MM.1S (cell line): Measurements from ENCODE around the gene ATG12.
"Not testable (repeated sequence)": the region's sequence is repeated elsewhere in the genome, so short reads cannot be mapped to it uniquely, and the experiment has no call there.

ENCODE experiments used
- DNase-seq: peaks from one replicate; pipeline ENCODE4 v3.0.0-alpha.2; 2015
- H2AFZ ChIP-seq: fragments of 300-600 bp; sonication (generic); 2 replicates; pipeline ENCODE4 v1.6.0; 2016; ENCODE audit warnings: antibody characterized with exemption, low read length
- H3F3A ChIP-seq: fragments of 300-600 bp; sonication (generic); 2 replicates; pipeline ENCODE4 v1.6.1; 2016; ENCODE audit warnings: mild to moderate bottlenecking, antibody characterized with exemption, low read length, moderate library complexity, mixed read lengths; ENCODE audit not compliant: insufficient read depth
- H3K27ac ChIP-seq: fragments of 300-600 bp; sonication (generic); 2 replicates; pipeline ENCODE4 v1.5.1; 2016; ENCODE audit warnings: mild to moderate bottlenecking, low read length
- H3K27me3 ChIP-seq: fragments of 300-600 bp; sonication (generic); replicated peaks from 2 replicates; pipeline ENCODE4 v1.6.0; 2016; ENCODE audit warnings: low read length; ENCODE audit not compliant: insufficient read depth
- H3K36me3 ChIP-seq: fragments of 300-600 bp; sonication (generic); replicated peaks from 2 replicates; pipeline ENCODE4 v1.6.1; 2016; ENCODE audit warnings: mild to moderate bottlenecking, low read length, mixed read lengths; ENCODE audit not compliant: insufficient read depth
- H3K4me1 ChIP-seq: fragments of 300-600 bp; sonication (generic); 2 replicates; pipeline ENCODE4 v1.6.1; 2016; ENCODE audit warnings: low read length, mixed read lengths
- H3K4me2 ChIP-seq: fragments of 300-600 bp; sonication (generic); 2 replicates; pipeline ENCODE4 v1.6.0; 2016; ENCODE audit warnings: low read depth, low read length
- H3K4me3 ChIP-seq: fragments of 300-600 bp; sonication (generic); 2 replicates; pipeline ENCODE4 v1.5.1; 2016; ENCODE audit warnings: low read length, mixed read lengths
- H3K79me2 ChIP-seq: fragments of 300-600 bp; sonication (generic); 2 replicates; pipeline ENCODE4 v1.6.1; 2016; ENCODE audit warnings: mixed run types, low read length, mixed read lengths
- H3K9ac ChIP-seq: fragments of 300-600 bp; sonication (generic); 2 replicates; pipeline ENCODE4 v1.6.1; 2016; ENCODE audit warnings: low read length, mixed read lengths
- H3K9me2 ChIP-seq: fragments of 300-600 bp; sonication (generic); replicated peaks from 2 replicates; pipeline ENCODE4 v1.6.1; 2016; ENCODE audit warnings: mild to moderate bottlenecking, low read length, mixed read lengths; ENCODE audit not compliant: insufficient read depth
- H3K9me3 ChIP-seq: fragments of 300-600 bp; sonication (generic); replicated peaks from 2 replicates; pipeline ENCODE4 v1.6.1; 2016; ENCODE audit warnings: mild to moderate bottlenecking, low read length, mixed read lengths; ENCODE audit not compliant: insufficient read depth
- H4K20me1 ChIP-seq: fragments of 300-600 bp; sonication (generic); 2 replicates; pipeline ENCODE4 v1.6.1; 2016; ENCODE audit warnings: mild to moderate bottlenecking, low read length, moderate library complexity, mixed read lengths; ENCODE audit not compliant: insufficient read depth
- CTCF ChIP-seq: fragments of 300-600 bp; sonication (generic); IDR thresholded peaks from 2 replicates; pipeline ENCODE4 v1.5.1; 2016; ENCODE audit warnings: antibody characterized with exemption, low read length, mixed read lengths
- EZH2 ChIP-seq: fragments of 300-600 bp; sonication (generic); optimal IDR thresholded peaks from 2 replicates; pipeline ENCODE3; 2017; ENCODE audit warnings: low read depth, mild to moderate bottlenecking, antibody characterized with exemption, low read length, mixed read lengths
- EZH2phosphoT487 ChIP-seq: fragments of 300-600 bp; sonication (generic); IDR thresholded peaks from 2 replicates; pipeline ENCODE4 v1.6.1; 2018; ENCODE audit warnings: antibody characterized with exemption, low read length

The ATG12 gene

GRCh38 chr5:115811406-115811805, 30.0 kb downstream of the ATG12 start:
- TF ChIP-seq EZH2phosphoT487 (no peak), EZH2 (no peak), CTCF (no peak)
- H3F3A ChIP-seq, result no peaks in the 10 kb centered on the region
- H3K9me3 ChIP-seq, result no peaks in the 10 kb centered on the region
- no peak overlapping the region for H2AFZ ChIP-seq
- no peaks in the 10 kb centered on the region for H3K9me2 ChIP-seq
- no peak overlapping the region for H3K4me3 ChIP-seq
- H3K4me2 ChIP-seq, result no peak overlapping the region
- no peak overlapping the region for H3K27ac ChIP-seq
- DNase-seq, result no peak
- 0 out of 2 replicates have a peak, but pooled peaks cover 5% of the 10 kb centered on the region for H3K4me1 ChIP-seq
- H3K36me3 ChIP-seq, result no peaks in the 10 kb centered on the region
- H3K79me2 ChIP-seq, result no peaks in the 10 kb centered on the region
- no peaks in the 10 kb centered on the region for H4K20me1 ChIP-seq
- no peaks in the 10 kb centered on the region for H3K27me3 ChIP-seq
- no peak overlapping the region for H3K9ac ChIP-seq

- Histone ChIP-seq H3K79me2 (no peaks in the 10 kb centered on the region), H3K27ac (no peak overlapping the region), H3F3A (no peaks in the 10 kb centered on the region), H3K4me3 (no peak overlapping the region), H3K4me1 (0 out of 2 replicates have a peak, but pooled peaks cover 5% of the 10 kb centered on the region), H3K9ac (no peak overlapping the region), H2AFZ (no peak overlapping the region), H3K27me3 (no peaks in the 10 kb centered on the region), H3K4me2 (no peak overlapping the region), H3K9me3 (no peaks in the 10 kb centered on the region), H3K9me2 (no peaks in the 10 kb centered on the region), H3K36me3 (no peaks in the 10 kb centered on the region), H4K20me1 (no peaks in the 10 kb centered on the region)
- DNase-seq, result no peak
- TF ChIP-seq EZH2phosphoT487 (no peak), CTCF (no peak), EZH2 (no peak)
Observed at GRCh38 chr5:115810761-115811160, 30.6 kb downstream of the ATG12 start.

DNA sequence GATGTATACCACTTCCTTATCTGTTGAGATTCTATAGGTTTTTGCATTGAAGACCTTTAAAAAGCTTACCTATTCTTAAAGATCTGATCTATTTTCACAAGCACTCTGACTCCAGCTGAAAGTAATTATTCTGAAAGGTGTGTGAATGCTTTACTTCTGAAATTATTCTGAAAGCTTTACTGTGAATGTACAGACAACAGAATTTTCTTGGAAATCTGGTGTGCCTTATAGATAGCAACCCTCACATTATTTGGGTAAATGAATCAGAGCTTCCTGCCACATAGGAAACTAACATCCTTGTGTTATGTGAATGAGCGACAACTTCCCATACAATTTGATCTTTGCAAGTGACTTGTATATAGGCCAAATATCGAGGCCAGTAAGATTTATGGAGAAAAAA, 31.4 kb downstream of the ATG12 start:
- no peaks in the 10 kb centered on the region for H3F3A ChIP-seq
- H3K79me2 ChIP-seq, result no peaks in the 10 kb centered on the region
- H3K9me2 ChIP-seq, result no peaks in the 10 kb centered on the region
- no peak overlapping the region for H3K4me2 ChIP-seq
- no peak for DNase-seq
- no peaks in the 10 kb centered on the region for H3K9me3 ChIP-seq
- H4K20me1 ChIP-seq, result no peaks in the 10 kb centered on the region
- H3K36me3 ChIP-seq, result no peaks in the 10 kb centered on the region
- H3K9ac ChIP-seq, result no peak overlapping the region
- no peaks in the 10 kb centered on the region for H3K27me3 ChIP-seq
- TF ChIP-seq CTCF (no peak), EZH2 (no peak), EZH2phosphoT487 (no peak)
- no peak overlapping the region for H3K4me3 ChIP-seq
- H3K27ac ChIP-seq, result no peak overlapping the region
- H2AFZ ChIP-seq, result no peak overlapping the region
- 0 out of 2 replicates have a peak, but pooled peaks cover 5% of the 10 kb centered on the region for H3K4me1 ChIP-seq

DNA sequence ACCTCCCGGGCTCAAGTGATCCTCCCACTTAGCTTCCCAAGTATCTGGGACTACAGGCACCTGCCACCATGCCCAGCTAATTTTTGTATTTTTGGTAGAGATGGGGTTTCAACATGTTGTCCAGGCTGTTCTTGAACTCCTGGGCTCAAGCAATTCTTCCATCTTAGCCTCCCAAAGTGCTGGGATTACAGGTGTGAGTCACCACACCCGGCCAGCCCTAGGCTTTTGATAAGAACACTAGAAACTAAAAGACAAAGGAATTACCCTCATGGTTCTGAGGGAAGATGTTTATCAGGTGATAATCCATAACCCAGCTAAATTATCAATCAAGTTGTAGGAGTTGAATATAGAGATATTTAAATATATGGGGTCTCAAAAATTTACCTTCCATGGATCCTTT, 33.3 kb downstream of the ATG12 start:
- not testable (repeated sequence) for H3K9me3 ChIP-seq, H3K27ac ChIP-seq, H3K27me3 ChIP-seq, H3K9ac ChIP-seq, DNase-seq, H3K79me2 ChIP-seq, H3K36me3 ChIP-seq, H4K20me1 ChIP-seq, H3K9me2 ChIP-seq, H3K4me3 ChIP-seq, H3K4me2 ChIP-seq, H2AFZ ChIP-seq, H3F3A ChIP-seq, H3K4me1 ChIP-seq
